Measurements from ENCODE around the gene LYST. TPM values are rescaled to one million over a fixed set of nuclear protein-coding genes. Genes with fewer than 3 reads are reported as not detected.

Gene LYST
- polyA plus RNA-seq, 1 of the 3 experiments (the other 2 are of a cell fraction), result 3.9 TPM

- TF ChIP-seq REST (IDR thresholded peaks at IDR 0.05; ENCODE audit: low read depth, low read length), result no peak
- no peak for TF ChIP-seq SIN3A (IDR thresholded peaks at IDR 0.05; ENCODE audit: borderline replicate concordance, low read depth, low read length)
- TF ChIP-seq ELF1 (IDR thresholded peaks at IDR 0.05), result no peak
- no peak for TF ChIP-seq YY1 (IDR thresholded peaks at IDR 0.05; ENCODE audit: low read depth)
- TF ChIP-seq PBX3 (IDR thresholded peaks at IDR 0.05), result no peak; the same call in 1 of the 2 replicates
- no peak for TF ChIP-seq FOXM1 (IDR thresholded peaks at IDR 0.05; ENCODE audit: low read depth)
- 0 out of 2 replicates have a peak, but pooled peaks have one; percentile 37 for TF ChIP-seq TAF1 (IDR thresholded peaks at IDR 0.05; ENCODE audit: borderline replicate concordance, low read depth, low read length)
- no peak for TF ChIP-seq MEF2A (IDR thresholded peaks at IDR 0.05; ENCODE audit: borderline replicate concordance, low read depth)
- no peak for TF ChIP-seq GABPA (IDR thresholded peaks at IDR 0.05; ENCODE audit: low read depth)
- peak; percentile 81; the same call in 1 of the 2 replicates for TF ChIP-seq FOSL2 (IDR thresholded peaks at IDR 0.05; ENCODE audit: borderline replicate concordance, low read depth)
- TF ChIP-seq NRF1 (IDR thresholded peaks at IDR 0.05; ENCODE audit: low read depth, low read length), result no peak
- no peak for TF ChIP-seq SMC3 (IDR thresholded peaks at IDR 0.05; ENCODE audit: low read depth, low read length)
- TF ChIP-seq CHD2 (IDR thresholded peaks at IDR 0.05; ENCODE audit: low read length, partially characterized antibody), result no peak
- no peak for TF ChIP-seq POLR2AphosphoS5 (IDR thresholded peaks at IDR 0.05; ENCODE audit: low read depth, low read length)
- TF ChIP-seq NFIC (IDR thresholded peaks at IDR 0.05; ENCODE audit: borderline replicate concordance), result no peak
- TF ChIP-seq RXRA (IDR thresholded peaks at IDR 0.05; ENCODE audit: borderline replicate concordance, low read depth), result no peak
- no peak for TF ChIP-seq RAD21 (IDR thresholded peaks at IDR 0.05; ENCODE audit: low read length)
- TF ChIP-seq MXI1 (IDR thresholded peaks at IDR 0.05; ENCODE audit: low read depth, low read length), result no peak
- TF ChIP-seq EZH2phosphoT487 (IDR thresholded peaks at IDR 0.05; ENCODE audit: borderline replicate concordance, low read depth), result no peak
Measured at GRCh38 chr1:235741294-235741693, 125.4 kb downstream of the LYST start (continued).

- no peaks in the 10 kb centered on the region for H3K27me3 ChIP-seq (ENCODE audit: insufficient read depth)
- no peak overlapping the region for H3K9ac ChIP-seq
- WGBS (ENCODE audit: low lambda C conversion rate), result 88% methylated on average over 6 of the region's 6 CpGs
- H3K9me3 ChIP-seq, result no peaks in the 10 kb centered on the region
- H3K36me3 ChIP-seq (replicated peaks in 1 of 2; ENCODE audit: control insufficient read depth in 1 of 2, insufficient read depth in 2 of 2, low read length in 1 of 2), result peaks cover 9 to 24% of the 10 kb centered on the region in 2 experiments
- H4K20me1 ChIP-seq (ENCODE audit: insufficient read depth), result no peaks in the 10 kb centered on the region
- no peak for DNase-seq
- peak overlapping the region in 1 of 2 experiments; percentile 13; a peak in 2 of 4 replicates for H3K27ac ChIP-seq (ENCODE audit: low read depth in 2 of 2, low read length in 1 of 2)
- H3K4me1 ChIP-seq (ENCODE audit: control insufficient read depth in 1 of 2, insufficient read depth in 2 of 2, low read depth in 1 of 2, low read length in 1 of 2), result peaks cover 9 to 28% of the 10 kb centered on the region in 2 experiments; a peak in 2 of 4 replicates
- peaks cover 24% of the 10 kb centered on the region for H3F3A ChIP-seq (replicated peaks; ENCODE audit: insufficient read depth)
- no peaks in the 10 kb centered on the region for H3K79me2 ChIP-seq (ENCODE audit: insufficient read depth)
- H3K4me3 ChIP-seq (ENCODE audit: low read depth in 2 of 2, low read length in 1 of 2), result no peak overlapping the region
- POLR2A ChIA-PET, result no interaction called here
- no peak overlapping the region for H3K4me2 ChIP-seq
- no peaks in the 10 kb centered on the region for H3K9me2 ChIP-seq
- no peak overlapping the region for H2AFZ ChIP-seq (ENCODE audit: low read depth)
- CTCF ChIA-PET, result interaction anchor here (0.5 to 0.6 kb wide), 2 partner anchors 43 to 64 kb away, joined by 3 read pairs; no protein-coding TSS in a partner anchor
- TF ChIP-seq FOSL2 (IDR thresholded peaks at IDR 0.05; ENCODE audit: borderline replicate concordance, low read depth) (no peak), MXI1 (IDR thresholded peaks at IDR 0.05; ENCODE audit: low read depth, low read length) (no peak), ZBTB33 (IDR thresholded peaks at IDR 0.05; ENCODE audit: borderline replicate concordance, low read depth) (no peak), YY1 (IDR thresholded peaks at IDR 0.05; ENCODE audit: low read depth) (no peak), IRF3 (IDR thresholded peaks at IDR 0.05; ENCODE audit: low read depth, low read length) (no peak), EP300 (IDR thresholded peaks at IDR 0.05; ENCODE audit: borderline replicate concordance in 1 of 2, low read depth in 1 of 2, low read length in 1 of 2) (no peak), GATA2 (CRISPR knock-in tag; IDR thresholded peaks at IDR 0.05) (no peak), TEAD4 (IDR thresholded peaks at IDR 0.05; ENCODE audit: borderline replicate concordance, insufficient read depth) (no peak), JUND (IDR thresholded peaks at IDR 0.05) (no peak), POLR2AphosphoS5 (IDR thresholded peaks at IDR 0.05; ENCODE audit: low read depth, low read length) (no peak)
Measured at GRCh38 chr1:235739631-235740030, 127.1 kb downstream of the LYST start.
